Lower lobe of right lung (tissue), 2 donors: Measurements from ENCODE around the gene PIGL. TPM values are rescaled to one million over a fixed set of nuclear protein-coding genes. Genes with fewer than 3 reads are reported as not detected.

Source experiments
- ATAC-seq, 2 donors: fragments of 200-7000 bp; cut with Tn5 transposase; one replicate each; pipeline ENCODE4 v1.9.1; 2020 to 2022; ENCODE audit warnings: mild to moderate bottlenecking in 2 of 2, moderate library complexity in 2 of 2
- DNase-seq: peaks from one replicate; pipeline ENCODE4 v3.0.0-alpha.2; 2020
- H3K27ac ChIP-seq: fragments of 200-600 bp; one replicate; pipeline ENCODE4 v1.8.0; 2022
- H3K27me3 ChIP-seq: fragments of 200-600 bp; one replicate; pipeline ENCODE4 v1.8.0; 2022; ENCODE audit warnings: low read depth
- H3K36me3 ChIP-seq: fragments of 200-600 bp; one replicate; pipeline ENCODE4 v1.8.0; 2022; ENCODE audit warnings: mild to moderate bottlenecking
- H3K4me1 ChIP-seq: fragments of 200-600 bp; one replicate; pipeline ENCODE4 v1.8.0; 2022
- H3K4me3 ChIP-seq: fragments of 200-600 bp; one replicate; pipeline ENCODE4 v1.8.0; 2022; ENCODE audit warnings: mild to moderate bottlenecking
- H3K9me3 ChIP-seq: fragments of 200-600 bp; one replicate; pipeline ENCODE4 v1.8.0; 2022
- CTCF ChIP-seq: fragments of 200-600 bp; IDR thresholded peaks from one replicate; pipeline ENCODE4 v1.8.0; 2022; ENCODE audit warnings: antibody characterized with exemption, mild to moderate bottlenecking
- intact Hi-C: fragments of 100-400 bp; cut with DNase I; formaldehyde crosslinking; loops from one replicate; pipeline ENCODE4 v1.11.0; 2022
- total RNA-seq: library from RNA; stranded (reverse); fragmentation: NEBNext Ultra II Directional; extraction: Animal tissue kit (Norgen Biotek cat#: 25700); gene quantifications from one replicate; pipeline ENCODE4 v1.2.1, GENCODE V29; 2021
- donor health status: DM: no; HTN: yes; CAD: no; lungs with severe emphysema.

PIGL gene
- total RNA-seq, 1 donor from 2014 or later, result 24.3 TPM

GRCh38 chr17:16241906-16242399, 24.9 kb downstream of the PIGL start:
- Histone ChIP-seq H3K36me3 (no peaks in the 10 kb centered on the region), H3K27me3 (no peaks in the 10 kb centered on the region), H3K4me1 (no peaks in the 10 kb centered on the region), H3K4me3 (no peak overlapping the region), H3K9me3 (no peaks in the 10 kb centered on the region), H3K27ac (no peak overlapping the region)
- ATAC-seq, result no peak
- DNase-seq, result no peak
- TF ChIP-seq CTCF, result no peak
- intact Hi-C loops, result no loop called here

- no peaks in the 10 kb centered on the region for H3K9me3 ChIP-seq
- no peaks in the 10 kb centered on the region for H3K27me3 ChIP-seq
- no peak for TF ChIP-seq CTCF
- no peak overlapping the region for H3K27ac ChIP-seq
- ATAC-seq, result no peak
- H3K4me1 ChIP-seq, result no peaks in the 10 kb centered on the region
- intact Hi-C loops, result no loop called here
- H3K4me3 ChIP-seq, result no peak overlapping the region
- no peaks in the 10 kb centered on the region for H3K36me3 ChIP-seq
- DNase-seq, result no peak
These were observed 26.4 kb downstream of the PIGL start for GRCh38 chr17:16243385-16243784.

DNA sequence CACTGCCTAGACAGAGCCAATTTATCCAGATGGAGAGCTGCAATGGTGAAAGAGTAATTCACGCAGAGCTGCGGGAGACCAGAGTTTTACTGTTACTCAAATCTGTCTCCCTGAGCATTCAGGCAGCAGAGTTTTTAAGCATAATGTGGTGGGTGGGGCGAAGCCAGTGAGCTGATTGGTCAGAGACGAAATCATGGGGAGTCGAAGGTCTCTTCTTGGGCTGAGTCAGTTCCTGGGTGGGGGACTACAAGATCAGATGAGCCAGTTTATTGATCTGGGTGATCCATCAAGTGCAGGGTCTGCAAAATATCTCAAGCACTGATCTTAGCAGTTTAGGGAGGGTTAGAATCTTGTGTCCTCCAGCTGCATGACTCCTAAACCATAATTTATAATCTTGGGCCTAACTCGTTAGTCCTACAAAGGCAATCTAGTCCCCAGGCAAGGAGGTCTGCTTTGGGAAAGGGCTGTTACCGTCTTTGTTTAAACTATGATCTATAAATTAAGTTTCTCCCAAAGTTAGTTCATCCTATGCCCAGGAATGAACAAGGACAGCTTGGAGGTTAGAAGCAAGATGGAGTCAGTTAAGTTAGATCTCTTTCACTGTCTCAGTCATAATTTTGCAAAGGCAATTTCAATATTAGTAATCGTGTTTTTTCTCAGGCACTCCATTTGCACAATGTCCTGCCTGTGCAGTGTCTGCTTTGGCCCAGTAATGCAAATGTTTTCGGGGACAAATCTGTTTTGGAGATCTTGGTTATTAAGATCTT, 27.0 kb downstream of the PIGL start:
- no peak for TF ChIP-seq CTCF
- no peak overlapping the region for H3K4me3 ChIP-seq
- no peak overlapping the region for H3K27ac ChIP-seq
- H3K36me3 ChIP-seq, result no peaks in the 10 kb centered on the region
- H3K4me1 ChIP-seq, result no peaks in the 10 kb centered on the region
- no peak for DNase-seq
- no peaks in the 10 kb centered on the region for H3K9me3 ChIP-seq
- intact Hi-C loops, result no loop called here
- no peaks in the 10 kb centered on the region for H3K27me3 ChIP-seq
- no peak for ATAC-seq

- no peaks in the 10 kb centered on the region for H3K27me3 ChIP-seq
- intact Hi-C loops, result no loop called here
- no peaks in the 10 kb centered on the region for H3K9me3 ChIP-seq
- H3K4me1 ChIP-seq, result no peaks in the 10 kb centered on the region
- H3K36me3 ChIP-seq, result no peaks in the 10 kb centered on the region
- DNase-seq (no peak), ATAC-seq (no peak)
- H3K4me3 ChIP-seq, result no peak overlapping the region
- no peak overlapping the region for H3K27ac ChIP-seq
- no peak for TF ChIP-seq CTCF
These were observed 30.6 kb downstream of the PIGL start for GRCh38 chr17:16247586-16247984.

- DNase-seq, result no peak
- no peak overlapping the region for H3K4me3 ChIP-seq
- peaks cover 10% of the 10 kb centered on the region for H3K4me1 ChIP-seq
- intact Hi-C loops, result no loop called here
- H3K36me3 ChIP-seq, result no peaks in the 10 kb centered on the region
- no peaks in the 10 kb centered on the region for H3K27me3 ChIP-seq
- H3K9me3 ChIP-seq, result no peaks in the 10 kb centered on the region
- H3K27ac ChIP-seq, result no peak overlapping the region
- TF ChIP-seq CTCF, result no peak
- ATAC-seq, result no peak
These were observed 33.6 kb downstream of the PIGL start for GRCh38 chr17:16250635-16251034.
